HTR-8/SVneo (cell line): Measurements from ENCODE around the gene LCNL1.
"Not testable (repeated sequence)": the region's sequence is repeated elsewhere in the genome, so short reads cannot be mapped to it uniquely, and the experiment has no call there.

Experiments used
- DNase-seq: peaks from one replicate; pipeline ENCODE4 v3.0.0; 2011; ENCODE audit warnings: low spot score, mixed read lengths; ENCODE audit not compliant: insufficient read length
- FAIRE-seq: peaks from 2 replicates; lab custom pipeline; 2011; peaks lifted over from hg19 to GRCh38; lab: Jason Lieb, UNC

LCNL1 gene

DNA sequence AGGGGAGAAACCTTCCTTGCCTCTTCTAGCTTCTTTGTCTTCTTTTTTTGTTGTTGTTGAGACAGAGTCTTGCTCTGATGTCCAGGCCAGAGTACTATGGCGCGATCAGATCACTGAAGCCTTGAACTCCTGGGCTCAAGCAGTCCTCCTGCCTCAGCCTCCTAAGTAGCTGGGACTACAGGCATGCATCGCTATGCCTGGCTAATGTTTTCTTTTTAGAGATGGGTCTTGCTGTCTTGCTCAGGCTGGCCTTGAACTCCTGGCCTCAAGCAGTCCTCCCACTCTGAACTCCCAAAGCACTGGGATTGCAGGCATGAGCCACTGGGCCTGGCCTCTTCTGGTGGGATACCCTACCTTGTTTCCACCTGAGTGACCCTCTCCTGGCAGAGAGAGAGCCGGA, 6.1 kb downstream of the LCNL1 start:
- FAIRE-seq, result no peak
- DNase-seq, result no peak

DNA sequence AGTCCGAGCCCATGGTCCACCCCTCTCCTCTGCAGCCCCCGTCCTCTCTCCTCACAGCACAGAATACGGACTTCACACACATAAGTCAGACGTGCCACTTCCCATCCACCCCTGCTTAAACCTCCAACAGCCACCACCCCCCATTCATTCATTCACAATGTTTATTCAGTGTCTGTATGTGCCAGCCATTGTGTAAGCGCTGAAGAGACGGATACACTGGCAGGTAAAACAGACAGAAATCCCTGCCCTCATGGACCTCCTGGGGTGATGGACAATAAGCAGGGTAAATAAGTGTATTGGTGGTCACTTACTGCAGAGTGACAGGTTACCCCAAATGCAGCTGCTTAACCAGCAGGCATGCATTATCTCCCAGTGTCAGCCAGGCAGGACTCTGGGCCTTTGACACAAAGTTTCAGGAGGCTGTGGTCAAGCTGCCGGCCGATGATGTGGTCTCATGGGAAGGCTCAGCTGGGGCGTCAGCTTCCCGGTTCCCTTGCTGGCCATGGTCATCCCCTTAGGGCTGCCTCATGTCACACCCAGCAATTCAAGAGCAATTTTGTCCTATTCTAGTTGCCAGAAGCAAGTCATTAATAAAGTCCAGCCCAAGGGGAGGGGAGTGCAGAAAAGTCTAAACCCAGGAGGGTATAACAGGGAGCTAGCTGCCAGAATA, 7.6 kb downstream of the LCNL1 start:
- DNase-seq, result no peak
- FAIRE-seq, result no peak

DNA sequence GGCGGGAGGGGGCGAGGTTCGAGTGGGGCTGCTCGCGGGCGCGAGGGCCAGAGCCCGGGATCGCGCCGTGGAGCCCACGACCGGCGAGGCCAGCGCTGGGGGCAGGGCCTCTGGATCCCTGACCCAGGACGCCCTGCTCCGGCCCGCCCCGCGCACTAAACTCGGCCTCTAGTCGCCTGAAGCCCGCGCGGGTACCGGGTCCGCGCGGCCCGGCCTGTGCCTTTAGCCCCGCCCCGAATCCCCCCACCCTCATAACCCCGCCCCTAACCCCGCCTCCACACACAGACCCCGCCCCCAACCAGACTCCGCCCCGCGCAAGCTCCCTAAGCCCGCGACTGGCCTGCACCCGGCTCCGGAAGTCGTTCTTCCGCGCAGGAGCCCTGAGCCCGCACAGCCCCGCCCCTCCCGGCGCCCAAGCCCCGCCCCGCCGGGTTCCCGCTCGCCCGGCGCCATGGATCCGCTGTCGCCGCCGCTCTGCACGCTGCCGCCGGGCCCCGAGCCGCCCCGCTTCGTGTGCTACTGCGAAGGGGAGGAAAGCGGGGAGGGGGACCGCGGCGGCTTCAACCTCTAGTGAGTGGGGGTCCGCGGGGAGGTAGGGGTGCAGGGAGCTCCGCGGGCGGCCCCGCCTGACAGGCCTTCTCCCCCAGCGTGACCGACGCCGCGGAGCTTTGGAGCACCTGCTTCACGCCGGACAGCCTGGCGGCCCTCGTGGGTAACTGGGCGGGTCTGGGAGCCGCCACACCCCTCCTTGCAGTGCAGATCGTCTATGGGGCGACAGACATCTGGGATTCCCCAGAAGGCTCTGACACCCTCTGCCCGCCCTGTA, 9.4 kb downstream of the LCNL1 start, which contains the start of gene PAXX:
Gene PAXX (plus strand): TSS at position 430 of the 826 bp plus-strand sequence. CDS start 22 bp downstream, at position 452.
- DNase-seq, result peak; percentile 91
- no peak for FAIRE-seq

DNA sequence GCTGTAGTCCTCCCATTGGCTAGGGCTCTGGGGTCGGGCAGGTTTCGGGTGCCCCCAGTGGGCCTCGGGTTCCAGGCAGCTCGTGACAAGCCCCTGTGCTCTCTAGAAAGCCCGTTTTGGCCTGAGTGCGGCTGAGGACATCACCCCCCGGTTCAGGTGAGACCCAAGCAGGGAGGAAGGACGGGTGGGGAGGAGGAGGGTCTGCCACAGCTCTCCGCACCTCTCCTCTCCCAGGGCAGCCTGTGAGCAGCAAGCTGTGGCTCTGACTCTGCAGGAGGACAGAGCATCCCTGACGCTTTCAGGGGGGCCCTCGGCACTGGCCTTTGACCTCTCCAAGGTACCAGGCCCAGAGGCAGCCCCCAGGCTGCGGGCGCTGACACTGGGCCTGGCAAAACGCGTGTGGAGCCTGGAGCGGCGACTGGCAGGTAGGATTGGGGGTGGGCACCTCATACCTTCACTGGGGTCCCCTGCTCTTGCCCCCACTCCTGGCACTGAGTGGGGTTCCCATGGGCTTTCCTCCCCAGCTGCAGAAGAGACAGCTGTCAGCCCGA, 10.1 kb downstream of the LCNL1 start:
- DNase-seq (no peak), FAIRE-seq (no peak)

DNA sequence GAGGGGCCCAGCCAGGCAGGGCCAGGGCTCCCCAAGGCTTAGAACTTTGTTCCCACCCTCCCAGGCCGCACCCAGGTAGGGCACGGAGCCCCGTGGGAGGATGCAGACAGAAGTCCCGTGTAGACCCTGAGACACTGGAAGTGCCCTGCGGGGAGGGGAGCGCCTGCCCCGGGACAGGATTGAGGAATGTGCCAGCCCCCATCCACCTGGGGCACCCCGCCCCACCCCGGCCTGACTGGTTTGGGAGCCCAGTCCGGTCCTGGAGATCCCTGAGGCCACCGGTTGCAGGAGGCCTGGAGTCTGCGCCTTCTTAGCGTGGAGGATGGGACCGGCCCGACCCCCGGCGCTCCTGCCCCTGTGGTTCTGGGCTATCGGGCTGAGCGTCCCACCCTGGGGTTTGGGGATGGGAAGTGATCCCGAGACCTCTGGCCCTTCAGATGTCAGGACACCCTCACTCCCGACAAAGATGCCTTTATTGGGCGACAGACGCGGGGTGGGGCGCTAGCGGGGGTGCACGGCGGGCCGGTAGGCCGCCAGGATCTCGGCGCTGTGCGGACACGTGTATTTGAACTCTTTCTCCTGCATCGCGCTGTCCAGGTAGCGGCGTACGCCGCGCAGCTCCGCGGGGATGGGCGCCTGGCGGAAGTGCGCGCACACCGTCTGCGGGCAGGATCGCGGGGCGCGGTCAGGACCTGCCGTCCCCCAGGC, 11.5 kb downstream of the LCNL1 start:
- FAIRE-seq (no peak), DNase-seq (no peak)

DNA sequence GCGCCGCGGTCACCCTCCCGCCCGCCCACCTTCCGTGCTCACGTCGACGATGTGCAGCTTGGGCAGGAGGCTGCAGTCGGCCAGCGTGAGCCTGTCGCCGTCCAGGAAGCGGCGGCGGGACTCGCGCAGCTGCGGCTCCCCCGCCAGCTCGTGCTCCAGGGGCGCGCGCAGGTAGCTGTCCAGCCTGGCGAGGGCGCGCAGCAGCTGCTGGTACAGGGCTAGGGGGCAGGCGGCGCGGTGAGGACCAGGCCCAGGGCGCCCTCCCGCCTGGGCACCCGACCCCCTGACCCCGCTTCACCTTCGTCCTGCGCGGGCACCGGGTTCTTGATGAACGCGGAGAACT, 12.1 kb downstream of the LCNL1 start:
- DNase-seq (no peak), FAIRE-seq (no peak)

DNA sequence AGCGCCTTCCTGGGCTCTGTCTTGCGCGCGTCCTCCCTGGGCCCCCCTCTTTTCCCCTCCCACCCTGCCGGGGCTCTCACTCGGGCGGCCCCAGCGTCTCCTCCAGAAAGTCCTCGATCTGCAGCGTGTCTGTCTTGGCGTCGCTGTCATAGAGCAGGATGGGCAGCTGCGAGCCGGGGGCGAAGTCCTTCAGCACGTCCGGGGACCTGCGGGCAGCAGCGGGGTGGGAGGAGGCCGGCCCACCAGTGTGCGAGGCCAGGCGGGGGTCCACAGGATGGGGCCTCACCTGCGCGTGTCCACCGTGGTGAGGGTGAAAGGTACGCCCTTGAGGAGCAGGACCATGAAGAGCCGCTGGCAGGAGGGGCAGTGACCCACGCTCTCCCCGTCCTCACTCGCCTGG, 12.6 kb downstream of the LCNL1 start:
- DNase-seq, result no peak
- FAIRE-seq, result no peak

DNA sequence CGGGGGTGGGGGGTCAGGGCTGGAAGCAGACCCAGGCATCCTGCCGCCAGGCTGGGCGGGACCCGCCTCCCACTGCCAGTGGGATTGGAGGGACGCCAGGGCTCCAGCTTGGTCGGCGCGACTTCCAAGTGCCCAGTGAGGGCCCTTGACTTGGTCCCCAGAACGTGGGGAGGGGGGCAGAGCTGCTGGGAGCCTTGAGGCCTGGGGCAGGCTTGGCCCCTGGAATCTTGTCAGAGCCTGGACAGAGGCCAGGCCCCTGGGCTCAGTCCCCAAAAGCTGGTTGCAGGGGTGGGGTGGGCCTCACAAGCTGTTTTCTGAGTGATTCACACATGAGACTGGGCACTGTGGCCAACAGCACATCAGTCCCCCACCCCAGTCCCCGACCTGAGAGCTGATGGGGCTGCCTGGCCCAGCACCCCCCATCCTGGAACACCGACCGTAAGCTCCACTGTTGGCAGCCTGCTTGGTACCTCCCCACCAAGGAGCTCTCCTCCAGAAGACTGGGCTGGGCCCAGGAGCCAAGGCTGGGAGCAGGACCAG, 13.0 kb downstream of the LCNL1 start:
- no peak for DNase-seq

DNA sequence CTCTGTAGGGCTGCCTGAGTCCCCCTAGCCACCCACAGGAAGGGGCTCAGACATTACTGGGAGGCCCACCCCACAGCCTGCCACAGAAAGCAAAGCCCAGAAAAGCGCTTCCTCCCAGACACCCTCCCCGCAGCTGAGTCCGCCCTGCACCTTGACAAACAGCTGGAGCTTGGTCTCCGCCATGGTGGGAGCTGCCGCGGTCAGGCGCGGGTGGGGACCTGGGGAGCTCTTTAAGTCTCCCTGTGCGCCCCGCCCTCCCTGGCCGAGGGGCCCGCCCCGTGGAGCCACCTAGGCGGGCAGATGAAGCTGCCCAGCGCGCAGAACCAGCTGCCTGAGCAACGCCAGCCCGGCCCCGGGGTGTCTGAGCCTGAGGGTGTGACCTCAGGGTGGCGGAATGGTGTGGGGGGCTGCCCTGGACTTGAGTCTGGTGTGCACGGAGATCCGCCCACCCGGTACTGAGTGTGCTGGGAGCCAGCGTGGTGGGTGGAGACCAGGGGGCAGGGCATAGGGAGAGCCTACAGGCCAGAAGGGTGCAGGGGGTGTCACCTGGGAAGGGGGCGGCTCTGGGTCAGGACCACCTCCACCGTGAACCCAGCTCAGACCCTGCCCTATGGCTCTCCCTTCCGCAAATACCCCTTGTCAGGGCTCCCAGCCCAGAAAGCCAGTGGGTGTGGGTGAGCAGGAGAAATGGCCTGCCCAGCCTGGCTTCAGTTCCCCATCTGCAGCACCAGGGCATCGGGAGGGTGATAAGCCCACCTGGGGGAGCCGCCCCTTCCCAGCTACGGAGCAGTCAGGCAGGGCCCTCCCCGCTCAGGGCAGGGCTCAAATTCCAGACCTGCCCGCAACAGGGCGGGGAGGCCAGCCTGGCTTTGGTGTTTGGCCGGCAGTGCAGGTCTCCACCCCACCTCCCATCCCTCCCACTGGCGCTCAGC, 13.8 kb downstream of the LCNL1 start, which contains the start of gene CLIC3:
Gene CLIC3 (minus strand): TSS at position 208 of the 932 bp plus-strand sequence. CDS start 25 bp downstream, at position 183.
- DNase-seq (no peak), FAIRE-seq (no peak)

More for the DNA sequence above, 13.0 kb downstream of the LCNL1 start:
- FAIRE-seq, result no peak

DNA sequence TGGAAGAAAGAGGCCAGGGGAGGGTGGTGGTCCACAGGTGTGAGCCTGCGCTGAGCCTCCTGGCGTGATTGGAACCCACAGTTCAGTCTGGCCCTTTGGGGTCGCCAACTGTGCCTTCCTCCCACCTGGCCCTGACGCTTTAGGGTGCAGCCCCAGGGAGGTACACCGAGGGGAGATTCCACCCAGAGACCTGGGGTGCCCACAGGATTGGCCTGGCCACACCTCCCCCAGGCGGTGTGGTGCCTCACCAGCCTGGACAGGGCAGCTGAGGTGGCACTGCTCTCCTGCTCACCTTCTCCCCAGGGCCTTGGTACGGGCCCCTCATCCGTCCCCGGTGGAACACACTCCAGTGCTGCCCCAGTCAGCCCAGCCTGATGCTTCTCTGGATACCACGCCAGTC, 14.6 kb downstream of the LCNL1 start:
- no peak for FAIRE-seq
- no peak for DNase-seq

DNA sequence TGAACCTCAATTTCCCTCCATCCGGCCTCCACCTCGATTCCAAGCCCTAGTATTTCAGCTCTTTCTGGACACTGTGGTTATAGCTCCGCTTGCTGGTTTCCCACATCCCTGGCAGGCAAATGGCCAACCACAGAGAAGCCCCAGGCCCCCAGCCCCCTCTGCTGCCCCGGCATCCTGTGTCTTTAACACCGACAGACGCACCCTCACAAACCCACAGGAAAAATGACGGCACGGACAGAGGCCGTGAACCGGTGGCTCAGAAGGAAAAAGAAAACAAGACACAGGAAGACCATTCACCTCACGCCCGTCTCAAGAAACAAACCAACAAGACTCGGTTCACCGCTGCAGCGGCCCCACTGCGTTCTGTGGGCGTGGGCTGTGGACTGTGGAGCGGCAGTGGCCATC, 15.0 kb downstream of the LCNL1 start:
- DNase-seq, result no peak

DNA sequence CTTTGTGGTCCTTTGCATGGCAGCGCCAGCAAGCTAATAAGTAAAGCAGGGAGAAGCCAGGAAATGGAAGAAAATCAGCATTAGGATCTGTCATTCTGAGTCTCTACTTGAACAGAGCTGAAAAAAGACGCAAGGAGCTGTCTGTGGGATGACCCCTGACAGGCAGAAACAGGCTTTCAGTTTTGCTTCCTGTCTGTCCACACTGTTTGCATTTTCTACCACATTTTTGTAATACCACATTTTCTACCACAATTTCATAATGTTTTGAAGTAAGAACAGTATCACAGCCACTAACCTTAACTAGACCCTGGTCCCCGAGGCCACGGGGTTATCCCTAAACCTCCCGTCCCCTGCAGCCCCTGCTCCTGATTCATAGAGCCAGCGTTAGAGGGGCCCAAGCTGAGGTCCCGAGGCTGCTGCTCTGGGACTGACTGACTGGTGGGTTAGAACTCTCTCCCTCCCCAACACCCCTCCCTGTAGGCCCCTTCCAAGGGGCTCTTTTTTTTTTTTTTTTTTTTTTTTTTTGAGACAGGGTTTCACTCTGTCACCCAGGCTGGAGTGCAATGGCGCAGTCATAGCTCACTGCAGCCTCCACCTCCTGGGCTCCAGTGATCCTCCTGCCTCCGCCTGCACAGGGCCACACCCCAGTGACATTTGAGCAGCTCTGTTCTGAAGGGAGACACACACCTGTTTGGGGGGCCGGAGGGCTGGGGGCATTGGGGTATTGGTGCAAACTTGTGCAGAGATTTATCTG, 17.6 kb downstream of the LCNL1 start:
- FAIRE-seq (no peak), DNase-seq (no peak)

More for the DNA sequence above, 15.0 kb downstream of the LCNL1 start:
- FAIRE-seq, result no peak

DNA sequence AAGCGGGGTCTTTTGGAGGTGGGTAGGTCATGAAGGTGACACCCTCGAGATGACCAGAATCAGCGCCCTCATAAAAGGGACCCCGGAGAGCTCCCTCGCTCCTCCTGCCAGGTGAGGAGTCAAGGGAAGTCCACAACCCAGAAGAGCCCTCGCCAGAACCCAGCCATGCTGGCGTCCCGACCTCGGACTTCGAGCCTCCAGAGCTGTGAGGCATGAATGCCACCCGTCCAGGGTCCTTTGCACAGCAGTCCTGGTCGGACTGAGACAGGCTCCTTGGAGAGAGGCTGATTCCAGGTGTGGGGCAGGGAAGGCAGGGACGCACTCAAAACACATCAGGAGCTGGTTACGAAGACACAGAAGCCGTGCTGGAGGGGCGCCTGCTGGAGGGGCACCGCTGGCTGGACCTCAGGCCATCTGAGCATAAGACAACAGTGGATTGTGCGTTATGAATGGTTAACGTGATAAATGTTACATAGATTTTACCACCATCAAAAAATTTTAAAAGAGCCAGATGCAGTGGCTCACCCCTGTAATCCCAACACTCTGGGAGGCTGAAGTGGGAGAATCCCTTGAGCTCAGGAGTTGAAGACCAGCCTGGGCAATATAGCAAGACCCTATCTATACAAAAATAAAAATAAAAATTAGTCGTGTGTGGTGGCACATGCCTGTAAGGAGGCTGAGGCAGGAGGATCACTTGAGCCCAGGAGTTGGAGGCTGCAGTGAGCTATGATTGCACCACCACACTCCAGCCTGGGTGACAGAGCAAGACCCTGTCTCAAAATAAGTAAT, 19.3 kb downstream of the LCNL1 start:
- DNase-seq (no peak), FAIRE-seq (no peak)

DNA sequence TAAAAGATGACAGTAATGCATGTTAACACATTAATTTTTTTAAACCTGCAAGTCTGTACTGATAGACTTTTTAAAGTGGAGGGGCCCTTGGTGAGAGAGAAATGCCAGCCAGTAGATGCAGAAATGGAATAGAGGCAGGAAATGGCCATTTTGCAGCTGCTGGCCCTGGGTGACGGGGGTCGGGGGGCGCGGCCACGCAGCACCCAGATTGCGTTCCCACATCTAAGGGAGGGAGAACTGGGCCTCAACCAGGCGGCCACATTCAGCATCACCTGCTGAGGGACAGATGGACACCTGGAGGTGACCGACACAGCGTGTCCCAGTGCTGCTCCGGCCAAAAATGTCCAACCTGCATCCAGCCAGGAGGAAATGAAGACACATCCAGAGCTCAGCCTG, 19.9 kb downstream of the LCNL1 start:
- no peak for DNase-seq
- FAIRE-seq, result no peak

DNA sequence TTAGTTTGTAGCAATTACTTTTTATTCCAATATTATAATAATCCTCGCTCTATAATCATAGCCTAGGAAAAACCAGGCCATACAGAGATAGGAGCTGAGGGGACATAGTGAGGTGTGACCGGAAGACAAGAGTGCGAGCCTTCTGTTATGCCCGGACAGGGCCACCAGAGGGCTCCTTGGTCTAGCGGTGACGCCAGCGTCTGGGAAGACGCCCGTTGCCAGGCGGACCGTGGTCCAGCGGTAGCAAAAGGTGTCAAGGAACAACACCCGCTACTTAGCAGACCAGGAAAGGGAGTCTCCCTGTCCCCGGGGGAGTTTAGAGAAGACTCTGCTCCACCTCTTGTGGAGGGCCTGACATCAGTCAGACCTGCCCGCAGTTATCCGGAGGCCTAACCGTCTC, 21.5 kb downstream of the LCNL1 start:
- DNase-seq, result not testable (repeated sequence)

DNA sequence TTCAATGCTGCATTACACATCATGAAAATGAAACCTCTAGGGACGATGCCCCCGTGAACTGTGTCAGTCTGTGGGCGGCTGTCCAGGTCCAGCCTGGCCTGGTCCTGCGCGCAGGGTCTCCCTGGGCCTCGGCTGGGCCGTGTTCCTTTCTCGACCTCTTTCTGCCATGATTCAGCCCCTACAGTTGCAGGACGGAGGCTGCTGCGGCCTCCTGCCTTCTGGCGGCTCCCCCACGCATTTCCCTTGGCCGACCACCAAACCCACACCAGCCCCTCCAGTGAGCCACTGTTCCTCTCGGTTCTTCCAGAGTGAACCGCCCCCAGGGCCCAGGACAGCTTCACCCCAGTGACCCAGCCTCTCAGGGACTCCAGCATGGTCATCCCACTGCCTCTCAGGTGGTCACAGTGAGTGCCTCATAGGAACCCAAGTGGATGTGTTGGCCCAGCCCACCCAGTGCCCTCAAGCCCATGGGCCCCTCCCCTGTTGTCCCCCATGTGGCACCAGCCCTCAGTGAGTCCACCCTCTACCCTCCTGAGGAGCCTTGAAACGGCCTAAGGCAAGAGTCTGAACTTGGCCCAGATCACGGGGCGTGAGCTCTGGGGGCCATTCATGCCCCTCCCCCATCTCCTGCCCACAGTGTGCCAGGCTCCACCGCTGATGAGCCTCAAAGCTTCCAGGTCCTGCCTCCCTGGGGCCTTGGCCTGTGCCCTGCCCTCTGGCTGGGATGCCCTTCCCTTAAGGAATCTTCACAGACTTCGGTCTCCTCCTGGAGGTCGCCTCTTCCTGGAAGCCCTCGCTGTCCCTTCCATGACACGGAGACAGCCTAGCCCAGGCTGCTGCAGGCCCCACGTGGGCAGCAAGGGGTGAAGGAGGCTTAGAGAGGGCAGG, 23.6 kb downstream of the LCNL1 start:
- no peak for FAIRE-seq
- no peak for DNase-seq

More for the DNA sequence above, 21.5 kb downstream of the LCNL1 start:
- FAIRE-seq, result not testable (repeated sequence)
